ENCODE data around the gene LANCL1. TPM values are rescaled to one million over a fixed set of nuclear protein-coding genes. Genes with fewer than 3 reads are reported as not detected.

Gene LANCL1
- total RNA-seq, 1 experiment from 2014 or later: 61.5 TPM

- Histone ChIP-seq H3K4me3 (replicated peaks in 1 of 2; ENCODE audit: low read depth in 1 of 2, low read length in 2 of 2) (no peak overlapping the region), H3K4me2 (ENCODE audit: low read length) (no peak overlapping the region), H3K4me1 (ENCODE audit: control insufficient read depth in 1 of 2, insufficient read depth in 2 of 2, low read length in 2 of 2) (no peaks in the 10 kb centered on the region), H3K27me3 (ENCODE audit: insufficient read depth, low read length) (no peaks in the 10 kb centered on the region), H4K20me1 (ENCODE audit: insufficient read depth) (no peaks in the 10 kb centered on the region), H3K9me3 (ENCODE audit: control insufficient read depth in 1 of 2, insufficient read depth in 1 of 2, low read depth in 1 of 2, low read length in 2 of 2) (no peaks in the 10 kb centered on the region), H3K79me2 (ENCODE audit: insufficient read depth, low read length) (no peaks in the 10 kb centered on the region), H3K36me3 (ENCODE audit: control insufficient read depth in 1 of 2, insufficient read depth in 2 of 2, low read length in 2 of 2) (no peaks in the 10 kb centered on the region), H3K9ac (ENCODE audit: low read length) (no peak overlapping the region), H3K27ac (ENCODE audit: low read depth, low read length) (no peak overlapping the region), H3K9me2 (ENCODE audit: insufficient read depth) (no peaks in the 10 kb centered on the region), H2AFZ (ENCODE audit: low read depth, low read length, poor library complexity, severe bottlenecking) (no peak overlapping the region)
- RAD21 ChIA-PET (ENCODE audit: low non-redundant PET in 1 of 2, low total read pairs in 2 of 2, uncharacterized antibody in 2 of 2, unreplicated experiment in 2 of 2): no interaction called here
- DNase-seq (ENCODE audit: low read depth, low spot score) (no peak), ATAC-seq (no peak)
- no TSS peak for BruUV-seq (replicated peaks)
- POLR2A ChIA-PET: no interaction called here
- no peak for TF ChIP-seq CEBPB (IDR thresholded peaks at IDR 0.05; ENCODE audit: low read depth)
- no peak for TF ChIP-seq EGR1 (IDR thresholded peaks at IDR 0.05; ENCODE audit: low read depth)
- no peak for TF ChIP-seq ELF1 (IDR thresholded peaks at IDR 0.05; ENCODE audit: borderline replicate concordance, low read depth)
- no peak for TF ChIP-seq POLR2AphosphoS5 (IDR thresholded peaks at IDR 0.05; ENCODE audit: low read depth, low read length)
- no peak for TF ChIP-seq RAD21 (IDR thresholded peaks at IDR 0.05; ENCODE audit: low read depth)
- TF ChIP-seq POLR2A (IDR thresholded peaks at IDR 0.05; ENCODE audit: borderline replicate concordance, extremely low read depth, insufficient read depth, insufficient read length): no peak
- TF ChIP-seq CTCF (IDR thresholded peaks at IDR 0.05 in 2 of 3, conservative IDR thresholded peaks at IDR 0.05 in 1 of 3; ENCODE audit: borderline replicate concordance in 1 of 3, insufficient read depth in 1 of 3, low read depth in 2 of 3, low read length in 2 of 3): no peak
- no peak for TF ChIP-seq ZFX (IDR thresholded peaks at IDR 0.05)
- no peak for TF ChIP-seq ZNF274 (IDR thresholded peaks at IDR 0.05; ENCODE audit: low read depth, low read length)
- TF ChIP-seq SIN3A (IDR thresholded peaks at IDR 0.05; ENCODE audit: low read depth): no peak
- no peak for TF ChIP-seq ZBTB33 (IDR thresholded peaks at IDR 0.05; ENCODE audit: extremely low read depth, insufficient replicate concordance, low read length)
- no peak for TF ChIP-seq FOSL1 (IDR thresholded peaks at IDR 0.05; ENCODE audit: low read depth)
- no peak for TF ChIP-seq SRF (IDR thresholded peaks at IDR 0.05; ENCODE audit: low read depth)
- TF ChIP-seq MAX (IDR thresholded peaks at IDR 0.05): no peak
- no peak for TF ChIP-seq CBX3 (IDR thresholded peaks at IDR 0.05; ENCODE audit: low read depth)
- intact Hi-C loops (cut with micrococcal nuclease): no loop called here
- CTCF ChIA-PET: no interaction called here
Observed at GRCh38 chr2:210389856-210390255, 86.7 kb downstream of the LANCL1 start.
